Cardiac muscle cell (in vitro differentiated cells and primary cell): Measurements from ENCODE around the gene PRSS23. TPM values are rescaled to one million over a fixed set of nuclear protein-coding genes. Genes with fewer than 3 reads are reported as not detected.

Experiments used
- DNase-seq, 2 donors: peaks; one replicate each; pipeline versions ENCODE4 v3.0.0 to v3.0.0-alpha.2; 2010 to 2017; ENCODE audit warnings: low read depth in 1 of 2, low spot score in 1 of 2
- H3K27ac ChIP-seq: fragments of 200-600 bp; sonication (generic); 2 replicates; pipeline ENCODE4 v1.5.1; 2016
- H3K27me3 ChIP-seq: fragments of 200-600 bp; sonication (generic); 2 replicates; pipeline ENCODE4 v1.6.0; 2016; ENCODE audit warnings: control low read depth
- H3K36me3 ChIP-seq: fragments of 200-600 bp; sonication (generic); 2 replicates; pipeline ENCODE4 v1.5.1; 2016; ENCODE audit warnings: control low read depth
- H3K4me1 ChIP-seq: fragments of 200-600 bp; sonication (generic); 2 replicates; pipeline ENCODE4 v1.8.1; 2017; ENCODE audit warnings: low read depth, mild to moderate bottlenecking, mixed run types
- H3K4me3 ChIP-seq: fragments of 200-600 bp; sonication (generic); 2 replicates; pipeline ENCODE4 v1.5.1; 2016; ENCODE audit warnings: mild to moderate bottlenecking
- H3K9me3 ChIP-seq: fragments of 200-600 bp; sonication (generic); 2 replicates; pipeline ENCODE4 v1.5.1; 2017; ENCODE audit warnings: low read depth, mild to moderate bottlenecking, control low read depth
- CTCF ChIP-seq: IDR thresholded peaks from 2 replicates; pipeline ENCODE4 v1.5.1; 2012; ENCODE audit warnings: low read depth, mild to moderate bottlenecking, low read length
- polyA plus RNA-seq: library from polyadenylated mRNA; unstranded; fragments of >200 nt; fragmentation: Nextera tagmentation; extraction: Ambion mirVana; gene quantifications from 2 replicates; pipeline ENCODE4 v1.2.1, GENCODE V29; 2016
- total RNA-seq: library from RNA; depleted of rRNA; stranded (reverse); fragments of >200 nt; gene quantifications from 2 replicates; pipeline ENCODE4 v1.2.3, GENCODE V29; 2016

The PRSS23 gene
- total and polyA plus RNA-seq, 2 experiments from 2014 or later = 39.6 to 107 TPM

GRCh38 chr11:86806903-86807302 is 6.6 kb downstream of the PRSS23 start:
- Histone ChIP-seq H3K4me1 (peaks cover 27% of the 10 kb centered on the region), H3K27me3 (no peaks in the 10 kb centered on the region), H3K9me3 (no peaks in the 10 kb centered on the region), H3K36me3 (no peaks in the 10 kb centered on the region), H3K4me3 (no peak overlapping the region), H3K27ac (peak overlapping the region; percentile 73)
- no peak for DNase-seq
- TF ChIP-seq CTCF = no peak

- Histone ChIP-seq H3K27me3 (no peaks in the 10 kb centered on the region), H3K27ac (peak overlapping the region; percentile 73), H3K9me3 (no peaks in the 10 kb centered on the region), H3K36me3 (no peaks in the 10 kb centered on the region), H3K4me1 (peaks cover 25% of the 10 kb centered on the region), H3K4me3 (no peak overlapping the region)
- TF ChIP-seq CTCF = no peak
- peak in 1 of 2 donors; percentile 54 for DNase-seq
Observed at GRCh38 chr11:86807360-86807759, 7.0 kb downstream of the PRSS23 start.

GRCh38 chr11:86809561-86809960 is 9.2 kb downstream of the PRSS23 start:
- no peaks in the 10 kb centered on the region for H3K36me3 ChIP-seq

GRCh38 chr11:86810288-86810687 is 9.9 kb downstream of the PRSS23 start:
- Histone ChIP-seq H3K9me3 (no peaks in the 10 kb centered on the region), H3K27me3 (no peaks in the 10 kb centered on the region), H3K4me3 (no peak overlapping the region), H3K27ac (no peak overlapping the region), H3K36me3 (no peaks in the 10 kb centered on the region), H3K4me1 (peaks cover 37% of the 10 kb centered on the region)
- DNase-seq = no peak
- no peak for TF ChIP-seq CTCF

More at GRCh38 chr11:86809561-86809960, 9.2 kb downstream of the PRSS23 start:
- Histone ChIP-seq H3K9me3 (no peaks in the 10 kb centered on the region), H3K27me3 (no peaks in the 10 kb centered on the region), H3K4me3 (no peak overlapping the region), H3K4me1 (peaks cover 33% of the 10 kb centered on the region), H3K27ac (no peak overlapping the region)
- no peak for TF ChIP-seq CTCF
- DNase-seq = no peak

- Histone ChIP-seq H3K36me3 (no peaks in the 10 kb centered on the region), H3K9me3 (no peaks in the 10 kb centered on the region), H3K27me3 (no peaks in the 10 kb centered on the region), H3K4me3 (no peak overlapping the region), H3K27ac (no peak overlapping the region), H3K4me1 (peaks cover 46% of the 10 kb centered on the region)
- TF ChIP-seq CTCF = no peak
- peak in 1 of 2 donors; percentile 59 for DNase-seq
Observed at GRCh38 chr11:86811637-86812321, 11.4 kb downstream of the PRSS23 start.
